ENCODE results near the gene RNF17.

RNF17 gene

GRCh38 chr13:24870380-24870760 lies 106.4 kb downstream of the RNF17 start:
- Histone ChIP-seq H3K9ac (ENCODE audit: insufficient read length, low read depth) (no peak overlapping the region), H3K9me3 (ENCODE audit: insufficient read depth, low read length) (no peaks in the 10 kb centered on the region), H3K4me1 (ENCODE audit: insufficient read depth, insufficient read length) (no peaks in the 10 kb centered on the region), H3K27me3 (ENCODE audit: insufficient read depth, insufficient read length) (no peaks in the 10 kb centered on the region), H3K4me3 (ENCODE audit: insufficient read length, low read depth) (no peak overlapping the region), H3K36me3 (ENCODE audit: insufficient read depth, insufficient read length, low read length) (no peaks in the 10 kb centered on the region)
- no peak for DNase-seq (ENCODE audit: low read depth, low spot score)
- TF ChIP-seq SUZ12 (IDR thresholded peaks at IDR 0.05; ENCODE audit: extremely low read depth, insufficient read depth, insufficient read length) (no peak), YY1 (IDR thresholded peaks at IDR 0.05; ENCODE audit: insufficient read depth, insufficient read length) (no peak), ZNF274 (IDR thresholded peaks at IDR 0.05; ENCODE audit: low read depth, low read length) (no peak)

- no peaks in the 10 kb centered on the region for H3K36me3 ChIP-seq (ENCODE audit: insufficient read depth, insufficient read length, low read length)
- H3K4me1 ChIP-seq (ENCODE audit: insufficient read depth, insufficient read length) = no peaks in the 10 kb centered on the region
- no peak overlapping the region for H3K9ac ChIP-seq (ENCODE audit: insufficient read length, low read depth)
- H3K27me3 ChIP-seq (ENCODE audit: insufficient read depth, insufficient read length) = no peaks in the 10 kb centered on the region
- H3K4me3 ChIP-seq (ENCODE audit: insufficient read length, low read depth) = no peak overlapping the region
- H3K9me3 ChIP-seq (ENCODE audit: insufficient read depth, low read length) = no peaks in the 10 kb centered on the region
- TF ChIP-seq YY1 (IDR thresholded peaks at IDR 0.05; ENCODE audit: insufficient read depth, insufficient read length) (no peak), SUZ12 (IDR thresholded peaks at IDR 0.05; ENCODE audit: extremely low read depth, insufficient read depth, insufficient read length) (no peak), ZNF274 (IDR thresholded peaks at IDR 0.05; ENCODE audit: low read depth, low read length) (no peak)
- DNase-seq (ENCODE audit: low read depth, low spot score) = no peak
Measured at GRCh38 chr13:24875566-24875965, 111.6 kb downstream of the RNF17 start.

GRCh38 chr13:24877531-24877930 lies 113.6 kb downstream of the RNF17 start:
- DNase-seq (ENCODE audit: low read depth, low spot score) = no peak
- Histone ChIP-seq H3K36me3 (ENCODE audit: insufficient read depth, insufficient read length, low read length) (no peaks in the 10 kb centered on the region), H3K4me1 (ENCODE audit: insufficient read depth, insufficient read length) (no peaks in the 10 kb centered on the region), H3K4me3 (ENCODE audit: insufficient read length, low read depth) (no peak overlapping the region), H3K27me3 (ENCODE audit: insufficient read depth, insufficient read length) (no peaks in the 10 kb centered on the region), H3K9ac (ENCODE audit: insufficient read length, low read depth) (no peak overlapping the region), H3K9me3 (ENCODE audit: insufficient read depth, low read length) (no peaks in the 10 kb centered on the region)
- TF ChIP-seq SUZ12 (IDR thresholded peaks at IDR 0.05; ENCODE audit: extremely low read depth, insufficient read depth, insufficient read length) = no peak
- no peak for TF ChIP-seq ZNF274 (IDR thresholded peaks at IDR 0.05; ENCODE audit: low read depth, low read length)
- no peak for TF ChIP-seq YY1 (IDR thresholded peaks at IDR 0.05; ENCODE audit: insufficient read depth, insufficient read length)

GRCh38 chr13:24878340-24878739 lies 114.4 kb downstream of the RNF17 start:
- Histone ChIP-seq H3K4me1 (ENCODE audit: insufficient read depth, insufficient read length) (no peaks in the 10 kb centered on the region), H3K4me3 (ENCODE audit: insufficient read length, low read depth) (no peak overlapping the region), H3K27me3 (ENCODE audit: insufficient read depth, insufficient read length) (no peaks in the 10 kb centered on the region), H3K36me3 (ENCODE audit: insufficient read depth, insufficient read length, low read length) (peaks cover 6% of the 10 kb centered on the region), H3K9ac (ENCODE audit: insufficient read length, low read depth) (no peak overlapping the region), H3K9me3 (ENCODE audit: insufficient read depth, low read length) (no peaks in the 10 kb centered on the region)
- TF ChIP-seq SUZ12 (IDR thresholded peaks at IDR 0.05; ENCODE audit: extremely low read depth, insufficient read depth, insufficient read length) (no peak), YY1 (IDR thresholded peaks at IDR 0.05; ENCODE audit: insufficient read depth, insufficient read length) (no peak), ZNF274 (IDR thresholded peaks at IDR 0.05; ENCODE audit: low read depth, low read length) (no peak)
- DNase-seq (ENCODE audit: low read depth, low spot score) = no peak

- H3K9me3 ChIP-seq (ENCODE audit: insufficient read depth, low read length) = no peaks in the 10 kb centered on the region
- TF ChIP-seq ZNF274 (IDR thresholded peaks at IDR 0.05; ENCODE audit: low read depth, low read length) = no peak
- no peak for TF ChIP-seq YY1 (IDR thresholded peaks at IDR 0.05; ENCODE audit: insufficient read depth, insufficient read length)
- TF ChIP-seq SUZ12 (IDR thresholded peaks at IDR 0.05; ENCODE audit: extremely low read depth, insufficient read depth, insufficient read length) = no peak
- no peaks in the 10 kb centered on the region for H3K4me1 ChIP-seq (ENCODE audit: insufficient read depth, insufficient read length)
- no peak overlapping the region for H3K9ac ChIP-seq (ENCODE audit: insufficient read length, low read depth)
- H3K4me3 ChIP-seq (ENCODE audit: insufficient read length, low read depth) = no peak overlapping the region
- H3K36me3 ChIP-seq (ENCODE audit: insufficient read depth, insufficient read length, low read length) = peaks cover 35% of the 10 kb centered on the region
- DNase-seq (ENCODE audit: low read depth, low spot score) = no peak
- no peaks in the 10 kb centered on the region for H3K27me3 ChIP-seq (ENCODE audit: insufficient read depth, insufficient read length)
Measured at GRCh38 chr13:24882665-24883064, 118.7 kb downstream of the RNF17 start.

GRCh38 chr13:24887759-24888158 lies 123.8 kb downstream of the RNF17 start:
- no peaks in the 10 kb centered on the region for H3K9me3 ChIP-seq (ENCODE audit: insufficient read depth, low read length)
- no peak overlapping the region for H3K9ac ChIP-seq (ENCODE audit: insufficient read length, low read depth)
- H3K4me1 ChIP-seq (ENCODE audit: insufficient read depth, insufficient read length) = no peaks in the 10 kb centered on the region

GRCh38 chr13:24888291-24888931 lies 124.4 kb downstream of the RNF17 start:
- TF ChIP-seq SUZ12 (IDR thresholded peaks at IDR 0.05; ENCODE audit: extremely low read depth, insufficient read depth, insufficient read length) = no peak
- no peak for TF ChIP-seq ZNF274 (IDR thresholded peaks at IDR 0.05; ENCODE audit: low read depth, low read length)
- TF ChIP-seq YY1 (IDR thresholded peaks at IDR 0.05; ENCODE audit: insufficient read depth, insufficient read length) = no peak
- no peak for DNase-seq (ENCODE audit: low read depth, low spot score)
- Histone ChIP-seq H3K27me3 (ENCODE audit: insufficient read depth, insufficient read length) (no peaks in the 10 kb centered on the region), H3K4me1 (ENCODE audit: insufficient read depth, insufficient read length) (no peaks in the 10 kb centered on the region), H3K36me3 (ENCODE audit: insufficient read depth, insufficient read length, low read length) (peaks cover 81% of the 10 kb centered on the region), H3K9ac (ENCODE audit: insufficient read length, low read depth) (no peak overlapping the region), H3K4me3 (ENCODE audit: insufficient read length, low read depth) (no peak overlapping the region), H3K9me3 (ENCODE audit: insufficient read depth, low read length) (no peaks in the 10 kb centered on the region)

More at GRCh38 chr13:24887759-24888158, 123.8 kb downstream of the RNF17 start:
- DNase-seq (ENCODE audit: low read depth, low spot score) = no peak
- TF ChIP-seq ZNF274 (IDR thresholded peaks at IDR 0.05; ENCODE audit: low read depth, low read length) (no peak), YY1 (IDR thresholded peaks at IDR 0.05; ENCODE audit: insufficient read depth, insufficient read length) (no peak), SUZ12 (IDR thresholded peaks at IDR 0.05; ENCODE audit: extremely low read depth, insufficient read depth, insufficient read length) (no peak)
- peaks cover 79% of the 10 kb centered on the region for H3K36me3 ChIP-seq (ENCODE audit: insufficient read depth, insufficient read length, low read length)
- H3K4me3 ChIP-seq (ENCODE audit: insufficient read length, low read depth) = no peak overlapping the region
- H3K27me3 ChIP-seq (ENCODE audit: insufficient read depth, insufficient read length) = no peaks in the 10 kb centered on the region
